Islet of Langerhans (tissue), 1 donor: ENCODE measurements around the gene RNF148.

Experiments used
- FAIRE-seq: peaks from one replicate; lab custom pipeline; 2011; peaks lifted over from hg19 to GRCh38; lab: Jason Lieb, UNC

Gene RNF148

GRCh38 chr7:122702872-122703510 is at the start of gene RNF148:
RNF148 (minus strand) TSS chr7:122702922; CDS start chr7:122702750, 172 bp downstream.
- no peak for FAIRE-seq

- FAIRE-seq: no peak
Measured at GRCh38 chr7:122750389-122750788, 47.7 kb upstream of the RNF148 start.

GRCh38 chr7:122748195-122748594 is 45.5 kb upstream of the RNF148 start:
- no peak for FAIRE-seq

GRCh38 chr7:122746948-122747347 is 44.2 kb upstream of the RNF148 start:
- FAIRE-seq: no peak

GRCh38 chr7:122743211-122743610 is 40.5 kb upstream of the RNF148 start:
- no peak for FAIRE-seq

- FAIRE-seq: no peak
Measured at GRCh38 chr7:122738947-122739346, 36.2 kb upstream of the RNF148 start.

GRCh38 chr7:122736183-122736582 is 33.5 kb upstream of the RNF148 start:
- FAIRE-seq: no peak

- FAIRE-seq: no peak
Measured at GRCh38 chr7:122727759-122728158, 25.0 kb upstream of the RNF148 start.

- no peak for FAIRE-seq
Measured at GRCh38 chr7:122727354-122727753, 24.6 kb upstream of the RNF148 start.

GRCh38 chr7:122726881-122727280 is 24.2 kb upstream of the RNF148 start:
- FAIRE-seq: no peak

- no peak for FAIRE-seq
Measured at GRCh38 chr7:122724366-122724765, 21.6 kb upstream of the RNF148 start.

GRCh38 chr7:122719010-122719578 is 16.4 kb upstream of the RNF148 start:
- FAIRE-seq: no peak

GRCh38 chr7:122717356-122718089 is 14.8 kb upstream of the RNF148 start:
- FAIRE-seq: no peak

- no peak for FAIRE-seq
Measured at GRCh38 chr7:122715183-122715582, 12.5 kb upstream of the RNF148 start.

GRCh38 chr7:122710916-122711315 is 8.2 kb upstream of the RNF148 start:
- FAIRE-seq: no peak

- FAIRE-seq: no peak
Measured at GRCh38 chr7:122709930-122710646, 7.4 kb upstream of the RNF148 start.

- FAIRE-seq: no peak
Measured at GRCh38 chr7:122706836-122707235, 4.1 kb upstream of the RNF148 start.

GRCh38 chr7:122699017-122699416 is 3.7 kb downstream of the RNF148 start, which contains the start of gene RNF133:
RNF133 (minus strand) TSS chr7:122699117; CDS start chr7:122698918, 199 bp downstream.
- no peak for FAIRE-seq

- no peak for FAIRE-seq
Measured at GRCh38 chr7:122695816-122696215, 6.9 kb downstream of the RNF148 start.

- FAIRE-seq: no peak
Measured at GRCh38 chr7:122694697-122695096, 8.0 kb downstream of the RNF148 start.

GRCh38 chr7:122692769-122693309 is 9.9 kb downstream of the RNF148 start:
- no peak for FAIRE-seq

GRCh38 chr7:122691569-122692235 is 11.0 kb downstream of the RNF148 start:
- no peak for FAIRE-seq
